Hippocampal formation (tissue), 2 donors: ENCODE data around the gene LGALS8.
A peak's percentile ranks its signal among the peaks of the same experiment; 100 is the strongest.

Experiments
- DNase-seq, 2 donors: peaks; one replicate each; lab custom pipeline; 2025; lab: John Stamatoyannopoulos, UW

LGALS8 gene

GRCh38 chr1:236509203-236509602 is 14.6 kb upstream of the LGALS8 start:
- no peak for DNase-seq

- DNase-seq = no peak
Observed at GRCh38 chr1:236509647-236510401, 14.0 kb upstream of the LGALS8 start.

DNA sequence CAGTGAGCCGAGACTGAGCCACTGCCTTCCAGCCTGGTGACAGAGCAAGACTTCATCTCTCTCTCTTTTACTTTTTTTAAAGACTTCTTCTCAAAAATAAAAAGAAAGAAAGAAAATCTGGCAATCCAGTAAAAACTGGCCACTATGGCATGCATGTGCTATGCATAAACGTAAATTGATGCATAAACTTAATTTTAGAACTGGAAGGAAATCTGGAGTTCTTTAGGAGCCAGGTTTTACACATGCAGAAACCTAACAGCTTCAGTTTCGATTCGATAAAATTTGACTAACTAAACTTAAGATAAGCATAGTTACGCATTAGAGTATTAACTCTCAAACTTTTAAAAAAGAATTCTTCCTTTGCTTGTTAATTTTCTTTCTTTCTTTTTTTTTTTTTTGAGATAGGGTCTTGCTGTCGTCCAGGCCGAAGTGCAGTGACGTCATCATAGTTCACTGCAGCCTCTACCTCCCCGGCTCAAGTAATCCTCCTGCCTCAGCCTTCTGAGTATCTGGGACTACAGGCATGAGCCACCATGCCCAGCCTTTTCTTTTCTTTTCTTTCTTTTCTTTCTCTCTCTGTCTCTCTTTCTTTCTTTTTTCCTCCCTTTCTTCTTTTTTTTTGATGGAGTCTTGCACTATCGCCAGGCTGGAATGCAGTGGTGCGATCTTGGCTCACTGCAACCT is 11.9 kb upstream of the LGALS8 start:
- DNase-seq = no peak

- DNase-seq = no peak
Observed at GRCh38 chr1:236514703-236515442, 8.9 kb upstream of the LGALS8 start.

DNA sequence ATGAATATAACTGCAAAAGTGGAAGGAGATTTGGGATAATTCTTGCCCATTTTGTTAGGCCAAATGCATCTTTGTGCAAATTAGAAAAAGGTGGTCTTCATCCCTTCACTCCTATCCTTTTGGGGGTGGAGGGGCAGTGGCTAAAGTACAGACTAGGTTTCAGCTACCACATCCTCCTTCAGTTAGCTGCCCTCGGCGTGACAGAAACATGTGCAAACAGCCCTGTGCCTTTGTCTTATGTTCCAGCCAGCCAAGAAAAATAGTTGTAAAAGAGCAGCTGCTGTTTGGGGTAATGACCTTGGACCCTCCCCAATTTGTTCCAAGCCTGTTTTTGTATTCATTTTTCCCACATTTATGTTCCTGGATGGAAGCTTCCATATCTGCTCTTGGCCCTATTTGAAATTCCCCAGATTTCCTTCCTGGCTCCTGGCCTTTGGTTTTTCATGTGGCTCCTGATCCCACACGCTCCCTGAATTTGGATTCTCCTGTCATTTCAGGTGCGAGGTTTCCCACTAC is 8.3 kb upstream of the LGALS8 start:
- DNase-seq = no peak

GRCh38 chr1:236516929-236517704 is 6.7 kb upstream of the LGALS8 start:
- DNase-seq = no peak

DNA sequence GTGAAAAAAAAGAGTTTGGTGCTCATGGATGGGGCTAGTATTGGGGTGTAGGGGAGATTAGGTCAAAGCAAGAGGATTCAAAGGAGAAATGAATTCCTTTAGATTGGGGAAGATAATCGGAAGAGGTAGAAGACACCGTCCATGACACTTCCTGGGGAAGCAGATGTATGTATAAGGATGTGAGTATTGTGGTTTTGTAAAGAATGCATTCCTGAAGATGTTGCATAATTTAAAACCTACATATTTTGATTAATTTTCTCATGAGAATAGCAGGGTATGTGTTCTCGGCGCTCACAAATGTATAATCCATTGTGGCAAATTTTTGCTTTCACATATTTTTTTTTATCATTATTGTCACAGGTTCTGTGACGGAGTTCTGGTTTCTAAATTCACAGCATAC is 5.5 kb upstream of the LGALS8 start:
- DNase-seq = no peak

DNA sequence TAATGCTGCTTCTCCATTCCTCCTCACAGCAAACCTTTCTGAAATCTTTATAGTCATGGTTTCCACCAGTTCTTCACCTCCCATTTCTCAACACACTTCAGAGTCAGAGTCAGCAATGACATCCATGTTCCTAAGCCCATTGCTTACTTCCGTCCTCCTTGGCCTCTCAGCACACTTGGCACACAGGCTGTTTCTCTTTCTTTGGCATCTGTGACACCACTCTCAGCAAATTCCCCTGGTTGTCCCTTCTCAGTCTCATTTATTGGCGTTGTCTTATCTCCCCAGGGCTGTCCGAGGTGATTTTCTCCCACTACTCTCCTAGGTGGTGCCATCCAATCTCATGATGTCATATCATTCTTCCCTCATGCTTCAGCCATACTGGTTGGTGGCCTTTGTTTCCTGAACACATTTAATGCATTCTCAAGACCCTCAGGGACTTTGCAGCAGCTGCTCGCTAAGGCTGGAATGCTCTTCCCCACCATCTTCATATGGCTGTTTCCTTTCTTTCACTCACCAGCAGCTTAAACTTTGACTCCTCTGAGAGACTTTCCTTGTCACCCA is 3.3 kb upstream of the LGALS8 start:
- no peak for DNase-seq

GRCh38 chr1:236522937-236523703 is 662 bp upstream of the LGALS8 start:
- DNase-seq = no peak

GRCh38 chr1:236524142-236524894 is 536 bp downstream of the LGALS8 start:
- peak; percentile 37 to 49 for DNase-seq

DNA sequence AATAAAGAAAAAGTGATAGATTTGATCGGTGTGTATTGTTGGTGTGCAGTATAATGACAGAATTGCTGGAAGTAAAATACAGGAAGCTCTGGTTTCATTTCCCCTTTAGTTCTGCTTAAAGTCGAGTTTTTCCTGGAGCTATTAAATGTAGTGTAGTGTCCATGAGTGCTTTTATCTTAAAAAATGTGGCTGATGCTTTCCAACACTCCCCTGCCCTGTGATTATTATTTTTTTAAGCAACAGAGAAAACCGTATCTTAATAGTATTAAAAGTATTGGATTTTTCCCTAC is 1.1 kb downstream of the LGALS8 start:
- no peak for DNase-seq

DNA sequence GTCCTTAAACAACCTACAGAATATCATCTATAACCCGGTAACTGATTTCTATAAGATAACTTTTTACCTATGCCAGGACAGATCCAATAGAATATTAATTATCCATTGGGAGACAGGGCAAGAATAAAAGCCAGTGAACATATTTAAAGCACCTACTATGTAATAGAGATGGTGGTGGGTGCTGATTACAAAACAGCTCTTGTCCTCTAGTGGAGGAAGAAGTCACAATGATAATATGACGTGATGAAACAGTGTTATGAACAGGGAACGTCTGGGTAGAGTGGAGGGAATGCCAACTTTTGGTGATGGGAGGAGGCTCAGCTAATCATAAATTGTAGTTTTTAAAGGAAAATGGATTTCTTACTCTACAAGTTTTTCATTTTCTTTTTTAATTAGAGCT is 2.3 kb downstream of the LGALS8 start:
- DNase-seq = no peak

DNA sequence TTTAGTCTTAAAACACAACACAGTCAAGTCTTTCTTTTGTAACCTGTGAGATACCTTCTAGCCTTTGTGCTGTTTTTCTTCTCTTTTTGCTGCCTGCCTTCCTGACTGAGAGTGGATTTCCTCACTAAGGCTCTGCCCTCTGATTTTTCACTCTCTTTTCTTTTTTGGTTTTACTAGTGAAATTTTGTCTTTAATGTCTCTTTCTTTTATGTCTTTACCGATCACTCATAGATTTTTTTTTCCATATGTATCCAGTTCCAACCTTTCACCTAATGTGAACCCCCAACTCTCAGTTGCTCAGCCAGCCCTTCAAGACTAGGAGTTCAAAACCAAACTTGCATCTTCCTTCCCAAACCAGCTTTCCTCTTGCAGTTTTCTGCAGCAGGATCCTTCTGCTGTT is 6.5 kb downstream of the LGALS8 start:
- DNase-seq = no peak

- no peak for DNase-seq
Observed at GRCh38 chr1:236530959-236531358, 7.2 kb downstream of the LGALS8 start.

GRCh38 chr1:236532850-236533249 is 9.1 kb downstream of the LGALS8 start:
- no peak for DNase-seq

DNA sequence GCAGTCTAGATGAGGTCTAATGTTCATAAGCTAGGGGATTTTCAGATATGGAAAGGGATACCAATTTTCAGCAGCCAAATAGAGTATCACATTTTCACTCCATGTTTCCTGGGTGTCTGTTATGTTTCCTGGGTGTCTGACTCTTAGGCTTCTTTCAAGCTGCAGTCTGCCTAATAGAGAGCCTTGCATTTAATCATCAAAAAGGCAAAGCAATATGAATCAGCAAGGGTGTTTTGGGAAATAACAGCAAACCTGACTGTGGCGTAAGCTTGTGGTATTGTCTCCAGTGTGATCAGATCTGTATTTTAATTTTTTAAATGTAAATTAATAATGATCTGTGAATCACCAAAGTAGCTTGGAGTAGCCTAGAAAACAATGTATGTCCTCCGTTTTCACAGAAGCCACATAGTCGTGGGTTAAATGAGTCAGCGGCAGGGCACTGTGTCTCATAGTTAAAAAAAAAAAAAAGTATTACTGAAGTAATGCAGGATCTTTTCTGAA is 10.4 kb downstream of the LGALS8 start:
- DNase-seq = no peak

GRCh38 chr1:236535190-236535589 is 11.4 kb downstream of the LGALS8 start:
- no peak for DNase-seq

- DNase-seq = no peak
Observed at GRCh38 chr1:236535662-236536161, 11.9 kb downstream of the LGALS8 start.

DNA sequence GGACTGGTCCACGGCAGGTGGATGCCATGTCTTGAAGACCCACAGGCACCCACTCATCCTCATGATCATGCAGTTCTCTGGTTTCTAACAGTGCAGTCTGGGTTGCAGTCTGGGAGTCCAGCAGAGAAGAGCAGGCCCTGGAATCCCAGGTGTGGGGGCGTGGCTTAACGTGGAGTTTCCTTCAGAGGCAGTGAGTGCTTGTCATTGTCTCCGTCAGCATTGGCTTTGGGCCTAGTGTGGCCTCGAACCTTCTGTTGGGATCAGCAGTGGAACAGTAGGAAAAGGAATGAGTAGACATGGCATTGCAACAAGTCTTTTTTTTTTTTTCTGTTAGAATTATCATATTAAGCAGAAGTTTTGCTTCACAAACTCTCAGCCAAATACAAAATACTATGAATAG is 12.8 kb downstream of the LGALS8 start:
- no peak for DNase-seq
